GM12865 (cell line): ENCODE results near the gene SURF1.

Experiments
- DNase-seq: peaks from one replicate; pipeline ENCODE4 v3.0.0; 2010; ENCODE audit warnings: low read depth
- H3K4me3 ChIP-seq: 2 replicates; pipeline ENCODE4 v1.5.1; 2011; ENCODE audit warnings: mild to moderate bottlenecking, low read depth, low read length, control low read depth
- CTCF ChIP-seq: IDR thresholded peaks from 2 replicates; pipeline ENCODE4 v1.5.1; 2011; ENCODE audit warnings: low read length, control low read depth, low read depth, inconsistent platforms; ENCODE audit not compliant: insufficient read depth; ENCODE audit errors: missing control alignments

The SURF1 gene

DNA sequence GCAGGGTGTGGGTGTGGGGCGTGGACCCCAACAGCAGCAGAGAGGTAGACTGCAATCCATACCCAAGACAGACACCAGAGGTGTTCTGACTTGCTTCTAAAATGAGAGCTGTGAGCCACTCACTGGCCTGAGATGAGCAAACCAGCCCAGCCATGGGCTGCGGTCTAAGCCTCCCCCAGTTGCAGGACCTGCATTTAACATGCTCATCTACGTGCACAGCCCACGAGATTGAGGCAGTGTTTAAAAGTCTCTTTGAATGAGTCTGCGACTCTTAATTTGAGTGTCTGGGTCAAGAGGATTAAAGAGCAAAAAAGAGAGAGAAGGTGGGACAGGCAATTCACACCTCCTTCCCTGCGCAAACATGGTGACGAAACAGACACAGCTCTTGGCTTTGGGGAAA, 13.6 kb upstream of the SURF1 start:
- TF ChIP-seq CTCF = no peak
- no peak for DNase-seq
- H3K4me3 ChIP-seq = no peak overlapping the region

GRCh38 chr9:133369422-133369821, 13.1 kb upstream of the SURF1 start:
- no peak overlapping the region for H3K4me3 ChIP-seq
- DNase-seq = no peak
- TF ChIP-seq CTCF = no peak

- no peak for TF ChIP-seq CTCF
- H3K4me3 ChIP-seq = no peak overlapping the region
- DNase-seq = no peak
Observed at GRCh38 chr9:133368249-133368881, 12.1 kb upstream of the SURF1 start.

GRCh38 chr9:133367778-133368177, 11.5 kb upstream of the SURF1 start:
- no peak for TF ChIP-seq CTCF
- H3K4me3 ChIP-seq = no peak overlapping the region
- no peak for DNase-seq

DNA sequence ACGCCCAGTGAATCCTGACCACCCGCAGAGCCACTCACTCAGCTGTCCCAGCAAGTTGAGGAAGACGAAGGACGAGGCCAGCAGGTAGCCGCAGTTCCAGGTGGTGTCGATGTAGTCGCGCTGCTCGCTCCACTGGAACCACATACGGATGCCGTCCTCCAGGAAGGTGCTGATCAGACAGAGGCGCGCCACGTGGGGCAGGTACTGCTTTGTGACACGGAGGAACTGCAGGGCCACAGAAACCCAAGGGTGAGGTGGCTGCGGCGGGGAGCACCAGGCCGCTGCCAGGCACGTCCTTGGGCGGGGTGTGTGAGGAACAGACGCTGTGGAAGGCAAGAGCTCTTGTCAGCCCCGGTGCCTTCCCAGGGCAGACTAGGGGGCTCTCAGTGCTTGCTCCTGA, 10.9 kb upstream of the SURF1 start:
- no peak for TF ChIP-seq CTCF
- no peak overlapping the region for H3K4me3 ChIP-seq
- no peak for DNase-seq

DNA sequence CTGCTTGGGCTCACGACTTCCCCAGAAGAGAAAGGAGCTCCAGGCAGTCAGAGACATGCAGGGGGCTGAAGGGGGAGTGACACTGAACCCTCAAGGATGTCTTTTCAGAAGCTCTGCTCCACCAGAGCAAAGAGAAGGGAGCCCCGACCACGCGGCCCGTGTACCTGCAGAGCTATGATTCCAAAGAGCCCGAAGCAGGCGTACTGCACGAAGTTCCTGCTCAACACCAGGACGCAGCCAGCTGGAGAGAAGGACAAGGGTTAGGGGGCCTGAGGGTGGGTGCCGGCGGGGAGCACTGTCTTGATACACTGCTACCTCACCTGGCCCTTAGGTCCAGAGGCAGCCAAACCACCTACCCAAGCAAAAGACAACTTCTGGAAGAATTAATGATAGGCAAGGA, 10.1 kb upstream of the SURF1 start:
- DNase-seq = no peak
- no peak for TF ChIP-seq CTCF
- H3K4me3 ChIP-seq = no peak overlapping the region

DNA sequence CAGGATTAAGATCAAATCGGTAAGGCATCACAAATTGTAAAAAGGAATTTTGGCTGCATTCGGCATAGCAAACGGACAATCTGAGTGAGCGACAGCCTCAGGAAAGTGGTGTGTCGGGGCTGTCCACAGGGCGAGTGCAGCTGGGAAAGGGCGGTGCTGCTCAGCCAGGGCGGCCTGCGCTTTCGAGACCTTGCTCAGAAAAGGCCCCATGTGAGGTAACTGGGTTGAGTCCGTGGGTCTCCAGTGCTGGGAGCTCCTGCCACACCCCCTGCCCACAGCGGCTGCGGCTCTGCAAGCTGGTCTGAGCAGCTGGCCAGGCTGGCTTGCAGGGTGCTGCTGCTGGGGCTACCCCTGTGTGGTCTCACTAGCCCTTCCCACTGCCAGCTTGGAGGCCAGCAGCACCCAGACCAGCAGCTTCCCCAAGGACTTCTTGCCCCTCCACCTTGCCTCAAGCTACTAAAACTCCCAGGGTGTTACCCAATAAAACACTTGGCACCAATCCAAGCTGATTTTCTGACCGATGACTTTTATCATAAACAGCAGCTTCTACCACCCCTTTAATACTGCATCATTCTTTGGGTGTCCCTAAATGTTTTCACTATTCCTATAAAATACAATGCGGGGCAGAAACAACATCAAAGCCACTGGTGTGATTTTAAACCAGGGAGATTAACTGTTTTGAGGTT, 6.2 kb upstream of the SURF1 start:
- TF ChIP-seq CTCF = no peak
- H3K4me3 ChIP-seq = no peak overlapping the region
- no peak for DNase-seq
